Measurements from ENCODE around the gene KRT16.
"Not testable (repeated sequence)": the region's sequence is repeated elsewhere in the genome, so short reads cannot be mapped to it uniquely, and the experiment has no call there.

Gene KRT16

DNA sequence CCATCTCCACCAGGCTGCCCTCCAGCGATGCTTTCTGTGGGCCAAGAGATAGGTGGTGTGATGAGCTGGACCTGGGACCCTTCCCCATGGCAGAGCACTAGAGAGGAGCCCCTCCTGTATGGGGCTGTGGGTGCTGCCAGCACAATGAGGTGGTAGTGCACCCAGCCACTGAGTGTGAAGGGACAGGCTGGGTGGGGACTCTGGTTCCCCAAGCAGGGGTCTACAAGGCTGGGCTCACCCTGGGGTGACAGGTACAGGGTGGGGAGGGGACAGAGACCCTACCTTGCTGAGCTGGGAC lies 15.5 kb upstream of the KRT16 start:
- DNase-seq (ENCODE audit: low read depth): not testable (repeated sequence)

DNA sequence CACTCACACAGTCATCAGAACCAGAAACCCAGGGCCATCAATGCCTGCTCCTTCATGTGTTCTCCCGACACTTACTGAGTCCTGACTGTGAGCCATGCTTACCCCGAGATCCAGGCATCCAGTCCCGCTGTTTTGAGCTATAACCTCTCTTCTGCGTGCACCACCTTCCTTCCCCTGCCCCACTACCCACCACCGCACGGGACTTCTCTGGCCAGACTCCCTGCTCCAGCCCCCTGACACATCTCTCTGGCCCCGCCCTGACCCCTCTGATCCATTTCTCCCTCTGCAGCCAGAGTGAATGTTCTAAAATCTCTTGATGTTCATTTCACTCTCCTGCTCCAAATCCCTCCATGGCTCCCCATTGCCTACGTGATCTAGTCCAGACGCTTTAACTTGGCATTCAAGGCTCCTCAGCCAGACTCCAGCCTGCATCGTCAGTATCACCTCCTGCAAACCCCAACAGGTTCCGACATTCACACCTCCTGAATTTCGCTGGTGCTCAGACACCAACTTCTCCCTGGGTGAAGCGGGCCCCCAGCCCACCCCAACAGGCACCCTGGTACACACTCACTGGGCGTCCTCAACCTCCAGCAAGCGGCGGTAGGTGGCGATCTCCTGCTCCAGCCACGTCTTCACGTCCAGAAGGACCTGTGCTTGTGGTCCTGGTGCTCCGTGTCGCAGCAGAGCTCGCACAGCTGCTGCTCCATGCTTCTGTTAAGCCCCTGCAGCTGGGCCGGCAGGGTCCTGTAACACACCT lies 14.9 kb upstream of the KRT16 start:
- DNase-seq (ENCODE audit: low read depth): no peak

DNA sequence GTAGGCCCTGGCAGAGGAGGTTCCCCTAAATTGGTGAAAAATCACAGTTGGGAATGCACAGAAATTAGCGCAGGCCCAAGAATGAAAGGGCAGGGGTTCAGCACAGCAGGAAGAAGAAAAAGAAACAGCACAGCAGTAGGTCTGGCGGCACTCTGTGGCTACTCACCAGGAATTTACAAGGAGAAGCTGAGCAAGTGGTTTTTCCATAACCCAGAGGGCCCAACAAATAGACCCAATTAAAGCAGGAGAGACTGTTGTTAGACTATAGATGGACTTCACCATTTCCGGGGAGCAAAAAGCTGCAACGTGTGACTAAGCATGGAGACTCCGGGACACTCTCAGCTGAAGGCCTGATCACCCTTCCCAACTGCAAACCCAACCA lies 14.3 kb upstream of the KRT16 start:
- DNase-seq (ENCODE audit: low read depth): not testable (repeated sequence)

DNA sequence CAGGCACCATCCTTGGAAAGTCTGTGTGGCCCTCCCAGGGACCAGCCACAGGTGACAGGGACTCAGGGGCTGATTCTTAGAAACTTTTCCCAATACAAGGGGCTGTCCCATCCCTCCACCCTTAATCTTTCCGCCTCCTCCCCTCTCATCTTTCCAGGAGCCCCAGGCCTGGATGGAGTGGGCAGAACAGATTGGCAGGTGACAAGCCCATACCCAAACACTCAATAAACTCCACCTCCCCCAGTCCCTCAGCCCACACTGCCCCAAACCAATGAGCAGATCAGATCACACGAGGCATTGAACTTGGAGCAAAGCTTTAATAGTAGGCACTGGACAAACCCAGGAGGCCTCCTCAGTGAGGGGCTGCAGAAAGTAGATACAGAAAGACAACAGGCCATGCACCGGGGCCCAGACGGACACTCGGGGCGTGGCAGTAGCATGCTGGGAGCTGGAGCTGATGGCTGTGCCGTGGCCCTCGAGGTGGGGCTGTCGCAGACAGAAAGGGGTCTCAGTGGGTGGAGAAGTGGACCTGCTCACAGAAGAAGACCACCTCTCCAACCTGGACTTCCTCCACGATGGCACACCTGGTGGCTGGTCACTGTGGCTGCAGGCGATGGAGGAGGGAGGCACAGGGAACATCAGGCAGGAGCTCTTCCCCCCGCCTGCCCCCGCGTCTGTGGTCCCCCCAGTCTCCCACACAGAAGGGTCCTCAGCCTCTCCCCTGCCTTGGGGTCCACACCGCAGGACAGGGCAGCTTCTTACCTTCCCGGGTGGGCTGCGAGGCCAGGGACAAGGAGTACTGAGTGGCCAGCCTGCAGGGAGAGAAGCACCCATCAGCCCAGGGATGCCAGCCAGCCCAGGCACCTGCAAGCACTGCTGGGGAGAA lies 13.7 kb upstream of the KRT16 start:
- not testable (repeated sequence) for DNase-seq (ENCODE audit: low read depth)

DNA sequence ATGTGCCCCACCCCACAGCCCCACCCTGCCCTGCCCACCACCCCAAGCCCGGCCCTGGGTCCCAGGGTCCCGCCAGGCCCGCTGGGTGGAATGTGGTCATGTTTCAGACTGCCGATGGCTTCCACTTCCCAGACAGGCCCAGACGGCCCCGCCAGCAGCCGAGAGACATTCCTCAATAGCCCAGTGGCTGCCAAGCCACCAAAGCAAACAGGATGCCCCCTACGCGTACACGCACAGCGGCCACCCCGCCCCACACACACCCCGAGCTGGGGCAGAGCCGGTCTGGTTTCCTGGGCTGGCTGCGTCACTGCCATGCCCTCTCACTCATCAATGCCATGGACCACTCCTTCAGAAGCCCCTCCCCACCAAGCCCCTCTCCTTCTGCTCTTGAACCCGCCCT lies 13.0 kb upstream of the KRT16 start:
- DNase-seq (ENCODE audit: low read depth): no peak

DNA sequence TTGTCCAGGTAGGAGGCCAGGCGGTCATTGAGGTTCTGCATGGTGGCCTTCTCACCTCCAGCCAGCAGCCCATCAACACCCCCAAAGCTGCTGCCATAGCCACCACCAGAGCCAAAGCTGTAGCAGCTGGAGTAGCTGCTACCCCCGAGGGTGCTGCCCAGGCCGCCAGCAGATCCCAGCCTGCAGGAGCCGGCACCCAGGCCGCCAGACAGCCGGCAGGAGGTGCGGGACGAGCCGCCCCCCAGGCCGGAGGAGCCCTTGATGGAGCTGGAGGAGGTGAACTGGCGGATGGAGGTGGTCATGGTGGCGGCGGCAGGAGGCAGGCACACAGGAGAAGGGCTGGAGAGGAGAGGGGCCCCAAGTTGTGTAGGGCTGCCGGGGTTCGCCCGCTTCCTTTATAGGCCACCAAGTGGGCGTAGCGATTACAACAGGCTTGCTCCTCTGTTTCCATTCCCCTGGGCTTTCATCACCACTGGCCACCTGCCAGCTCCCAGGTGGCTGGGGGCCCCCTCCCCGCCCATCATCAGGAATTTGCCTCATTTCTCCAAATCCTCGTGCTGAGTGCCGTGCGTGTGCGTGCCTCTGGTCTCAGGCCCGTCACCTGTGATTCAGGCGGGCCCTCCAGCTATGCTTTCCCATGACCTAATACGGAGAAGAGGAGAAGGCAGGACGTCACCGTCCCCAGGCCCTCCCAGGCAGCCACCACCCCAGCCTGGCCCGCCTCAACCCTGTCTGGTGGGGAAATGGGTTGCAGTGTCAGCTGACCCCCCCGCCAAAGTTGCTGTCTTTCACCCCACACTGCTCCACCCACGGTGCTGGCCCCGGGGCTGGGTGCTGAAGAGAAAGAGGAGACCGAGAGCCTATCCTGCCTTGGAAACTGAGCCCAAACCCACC lies 11.9 kb upstream of the KRT16 start, which contains the start of gene KRT17:
Gene KRT17, minus strand, starts transcription at position 368 of the 894 bp plus-strand sequence. Its CDS starts 66 bp downstream, at position 302.
- DNase-seq (ENCODE audit: low read depth): no peak

DNA sequence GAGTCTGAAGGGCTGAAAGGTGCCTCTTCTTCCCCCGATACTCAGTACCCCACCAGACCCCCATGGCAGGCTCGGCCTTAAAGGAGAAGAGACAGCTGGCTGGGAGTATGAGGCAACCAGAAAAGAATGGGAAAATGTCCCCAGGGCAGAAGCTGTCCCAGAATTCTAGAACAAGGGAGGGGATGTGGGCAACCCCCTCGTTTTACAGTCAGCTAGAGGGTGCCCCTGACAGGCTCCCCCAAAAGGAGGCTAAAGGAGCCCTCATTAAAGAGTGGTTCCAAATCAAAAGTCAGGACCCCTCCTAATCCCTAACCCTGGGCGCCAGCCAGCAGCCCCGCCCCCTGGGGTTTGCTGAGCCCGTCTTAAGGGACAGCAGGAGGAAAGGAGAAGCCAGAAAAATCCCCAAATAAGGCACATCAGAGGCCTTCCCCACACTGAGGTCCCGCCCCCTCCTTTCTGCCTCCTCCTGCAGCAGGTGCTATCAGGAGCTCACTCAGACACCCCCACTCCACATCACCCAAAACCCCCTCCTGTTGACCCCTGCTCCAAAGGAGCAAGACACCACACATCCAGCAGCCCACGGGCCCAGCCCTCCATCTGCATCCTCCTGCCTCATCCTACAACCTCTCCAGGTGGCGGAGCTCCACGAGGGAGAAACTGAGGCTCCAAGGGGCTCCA lies 10.8 kb upstream of the KRT16 start:
- not testable (repeated sequence) for DNase-seq (ENCODE audit: low read depth)

DNA sequence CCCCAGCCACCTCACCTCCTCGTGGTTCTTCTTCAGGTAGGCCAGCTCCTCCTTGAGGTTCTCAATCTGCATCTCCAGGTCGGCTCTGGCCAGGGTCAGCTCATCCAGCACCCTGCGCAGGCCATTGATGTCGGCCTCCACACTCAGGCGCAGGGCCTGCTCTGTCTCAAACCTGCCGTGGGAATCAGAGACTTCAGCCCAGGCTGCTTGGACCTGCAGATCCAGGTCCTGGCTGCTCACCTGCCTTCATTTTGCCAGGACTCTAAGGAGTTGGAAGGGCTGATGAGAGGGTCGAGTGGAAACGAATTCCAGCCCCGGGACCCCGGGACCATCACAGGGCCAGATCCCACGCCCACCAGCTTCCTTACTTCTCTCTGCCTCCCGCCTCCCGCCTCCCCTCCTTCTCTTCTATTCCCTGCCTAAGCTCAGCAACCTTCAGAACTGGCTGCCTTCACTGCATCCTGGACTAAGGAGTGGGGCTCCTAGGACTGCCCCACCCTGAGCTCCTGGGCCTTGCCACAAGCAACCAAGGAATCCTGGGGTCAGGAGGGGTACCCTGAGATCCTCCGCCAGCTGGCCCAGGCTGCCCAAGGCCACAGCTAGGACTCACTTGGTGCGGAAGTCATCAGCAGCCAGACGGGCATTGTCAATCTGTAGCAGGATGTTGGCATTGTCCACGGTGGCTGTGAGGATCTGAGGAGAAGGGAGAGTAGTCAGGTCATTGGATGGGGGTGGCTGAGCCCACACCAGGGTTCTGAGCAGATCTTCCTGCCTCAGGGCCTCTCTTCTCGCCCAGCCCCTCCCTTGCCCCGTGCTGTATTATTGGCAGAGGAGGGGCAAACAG lies 10.0 kb upstream of the KRT16 start:
- not testable (repeated sequence) for DNase-seq (ENCODE audit: low read depth)

DNA sequence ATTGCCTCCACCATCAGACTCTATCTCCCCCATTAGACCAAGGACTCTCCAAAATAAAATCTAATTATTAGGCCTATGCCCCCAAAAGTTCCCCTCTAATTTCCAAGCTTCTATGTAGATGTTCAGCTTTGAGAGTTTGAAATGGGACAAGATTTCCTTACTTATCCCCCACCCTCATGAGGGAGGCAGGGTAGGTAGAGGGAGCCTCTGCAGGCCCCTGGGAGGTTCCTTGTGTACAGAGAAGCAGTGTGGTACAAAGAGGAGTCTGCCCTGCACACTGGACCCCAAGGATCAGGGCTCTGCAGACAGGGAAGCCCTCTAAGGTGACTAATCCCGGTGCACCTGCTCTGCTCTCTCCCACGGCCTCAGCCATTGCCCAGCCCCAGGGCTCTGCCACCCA lies 9.3 kb upstream of the KRT16 start:
- no peak for DNase-seq (ENCODE audit: low read depth)

DNA sequence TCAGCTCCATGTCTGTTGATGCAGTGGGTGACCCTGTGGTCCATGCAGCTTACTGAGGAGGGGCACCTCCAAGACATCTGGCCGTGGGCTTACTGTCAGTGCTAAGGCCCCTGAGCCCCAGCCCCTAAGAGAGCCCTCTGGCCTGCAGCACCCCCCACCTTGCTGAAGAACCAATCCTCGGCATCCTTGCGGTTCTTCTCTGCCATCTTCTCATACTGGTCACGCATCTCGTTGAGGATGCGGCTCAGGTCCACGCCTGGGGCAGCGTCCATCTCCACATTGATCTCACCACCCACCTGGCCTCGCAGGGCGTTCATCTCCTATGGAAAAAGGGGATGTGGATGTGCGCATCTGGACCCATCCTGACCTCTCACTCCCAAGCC lies 8.9 kb upstream of the KRT16 start:
- DNase-seq (ENCODE audit: low read depth): not testable (repeated sequence)

DNA sequence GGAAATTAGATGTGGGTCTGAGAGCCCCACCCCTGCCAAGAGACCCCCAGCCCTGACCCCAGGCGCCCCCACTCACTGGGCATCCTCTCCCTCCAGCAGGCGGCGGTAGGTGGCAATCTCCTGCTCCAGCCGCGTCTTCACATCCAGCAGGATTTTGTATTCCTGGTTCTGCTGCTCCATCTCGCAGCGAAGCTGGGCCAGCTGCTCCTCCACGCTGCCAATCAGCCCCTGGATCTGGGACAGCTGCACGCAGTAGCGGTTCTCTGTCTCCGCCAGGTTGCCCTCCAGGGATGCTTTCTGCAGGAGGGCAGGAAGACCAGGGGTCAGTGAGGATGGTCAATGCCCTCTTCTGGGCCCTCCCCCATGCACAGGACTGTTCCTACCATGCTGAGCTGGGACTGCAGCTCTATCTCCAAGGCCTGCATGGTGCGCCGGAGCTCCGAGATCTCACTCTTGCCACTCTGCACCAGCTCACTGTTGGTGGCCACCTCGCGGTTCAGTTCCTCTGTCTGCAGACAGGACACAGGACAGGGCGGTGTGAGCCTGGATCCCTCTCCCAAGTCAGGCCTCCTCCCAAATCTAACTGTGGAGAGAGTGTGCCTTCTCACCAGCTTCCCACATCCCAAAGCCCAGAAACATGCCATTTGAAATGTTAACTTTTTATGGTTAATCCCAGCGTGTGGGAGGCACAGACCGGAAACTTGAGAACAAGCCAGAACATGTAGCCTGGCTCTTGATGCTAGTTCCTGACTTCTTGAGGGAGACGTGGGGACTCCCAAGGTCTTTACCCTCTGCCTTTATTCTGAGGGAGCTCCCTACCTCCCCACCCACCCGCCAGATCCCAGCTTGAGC lies 8.2 kb upstream of the KRT16 start:
- no peak for DNase-seq (ENCODE audit: low read depth)

DNA sequence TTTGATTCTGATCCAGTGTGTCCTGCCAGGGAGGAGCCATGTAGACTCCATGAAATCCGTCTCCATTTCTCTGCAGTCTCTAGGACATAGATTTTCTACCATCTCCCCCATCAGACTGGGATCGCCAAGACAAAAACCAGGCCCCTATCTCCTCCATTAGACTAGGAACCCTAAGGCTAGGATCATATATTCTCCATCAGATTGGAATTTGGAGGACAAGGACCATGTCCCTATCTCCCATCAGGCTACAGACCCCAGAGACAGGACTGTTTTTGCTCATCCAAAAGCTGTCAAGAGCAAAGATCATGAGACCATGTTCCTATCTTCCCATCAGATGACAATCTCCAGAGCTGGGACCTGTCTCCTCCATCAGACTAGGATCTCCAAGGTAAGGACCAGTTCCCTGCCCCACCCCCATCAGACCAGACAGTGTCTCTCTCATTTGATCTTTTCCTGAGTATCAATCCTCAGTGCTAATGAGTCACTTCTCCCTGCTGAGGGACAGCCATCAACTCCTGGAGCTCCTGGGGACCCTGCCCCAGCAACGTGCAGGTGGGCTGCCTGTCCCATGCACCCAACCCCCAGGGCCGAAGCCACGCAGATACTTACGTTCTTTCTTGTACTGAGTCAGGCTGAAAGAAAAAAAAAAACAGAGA lies 7.5 kb upstream of the KRT16 start:
- DNase-seq (ENCODE audit: low read depth): not testable (repeated sequence)

DNA sequence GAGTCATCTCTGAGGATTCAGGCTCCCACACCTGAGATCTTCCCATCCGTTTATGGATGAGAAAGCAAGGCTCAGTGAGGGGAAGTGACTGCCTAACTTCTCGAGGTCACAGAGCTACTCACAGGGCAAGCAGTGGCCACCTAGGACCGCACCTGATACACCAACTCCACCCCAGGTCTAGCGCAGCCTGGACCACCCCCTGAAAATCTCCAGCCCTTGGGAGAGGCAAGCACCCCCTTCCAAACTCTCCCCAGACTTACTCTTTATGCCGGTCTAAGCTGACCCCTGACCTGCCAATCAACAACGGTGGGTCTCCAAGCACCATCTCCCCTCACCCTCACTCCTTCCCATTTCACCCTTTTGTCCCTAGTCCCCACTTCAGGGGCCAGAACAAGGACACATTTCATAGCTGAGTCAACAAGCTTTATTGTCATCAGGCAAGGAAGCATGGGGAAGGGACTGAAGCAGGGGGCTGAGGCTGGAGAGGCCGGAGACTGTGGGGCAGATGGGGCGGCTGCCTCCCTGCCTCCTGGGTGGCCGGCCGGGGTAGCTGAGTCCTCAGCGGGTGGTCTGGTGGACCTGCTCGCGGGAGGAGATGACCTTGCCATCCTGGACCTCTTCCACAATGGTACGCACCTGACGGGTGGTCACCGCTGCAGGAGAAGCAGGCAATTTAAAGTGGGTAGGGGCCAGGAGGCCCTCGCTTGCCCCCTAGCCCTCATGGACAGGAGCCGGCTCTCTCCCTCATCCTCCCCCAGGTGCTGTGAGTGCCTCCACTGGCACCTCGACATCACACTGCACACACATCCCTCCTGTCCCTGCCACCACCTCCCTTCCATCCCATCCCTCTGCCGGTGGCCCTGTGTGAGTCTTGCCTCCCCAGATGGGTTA lies 6.7 kb upstream of the KRT16 start:
- DNase-seq (ENCODE audit: low read depth): no peak

DNA sequence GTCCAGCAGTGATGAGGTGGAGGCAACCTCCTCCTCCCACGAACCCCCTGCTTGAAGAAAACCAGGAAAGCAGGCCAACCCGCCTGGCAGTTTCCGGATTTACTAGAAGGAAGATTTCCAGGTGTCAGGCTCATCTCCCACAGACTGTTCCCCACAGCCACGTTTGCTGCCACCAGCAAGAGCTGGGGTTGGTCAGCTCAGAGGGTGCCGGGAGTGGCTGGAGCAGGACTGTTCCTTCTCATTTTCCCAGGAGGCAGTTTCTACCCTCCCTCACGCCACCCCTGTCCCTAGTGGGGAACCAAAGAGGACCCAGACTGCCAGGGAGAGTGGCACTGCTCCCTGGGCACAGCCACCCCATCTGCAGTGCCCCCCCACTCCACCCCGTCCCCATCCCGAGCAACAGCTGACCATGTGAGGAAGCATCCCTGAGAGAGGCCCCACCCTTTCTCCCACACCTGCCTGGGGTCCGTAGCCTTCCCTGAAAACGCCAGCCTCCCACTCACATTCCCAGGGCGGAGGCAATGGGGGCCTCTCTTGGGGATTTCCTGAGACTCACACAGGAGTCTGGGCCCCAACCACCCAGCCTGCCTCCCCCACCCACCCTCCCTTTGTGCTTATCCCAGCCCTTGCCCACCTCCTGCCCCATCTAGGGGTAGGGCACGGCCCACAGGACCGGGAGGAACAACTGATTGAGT lies 5.9 kb upstream of the KRT16 start:
- DNase-seq (ENCODE audit: low read depth): no peak

DNA sequence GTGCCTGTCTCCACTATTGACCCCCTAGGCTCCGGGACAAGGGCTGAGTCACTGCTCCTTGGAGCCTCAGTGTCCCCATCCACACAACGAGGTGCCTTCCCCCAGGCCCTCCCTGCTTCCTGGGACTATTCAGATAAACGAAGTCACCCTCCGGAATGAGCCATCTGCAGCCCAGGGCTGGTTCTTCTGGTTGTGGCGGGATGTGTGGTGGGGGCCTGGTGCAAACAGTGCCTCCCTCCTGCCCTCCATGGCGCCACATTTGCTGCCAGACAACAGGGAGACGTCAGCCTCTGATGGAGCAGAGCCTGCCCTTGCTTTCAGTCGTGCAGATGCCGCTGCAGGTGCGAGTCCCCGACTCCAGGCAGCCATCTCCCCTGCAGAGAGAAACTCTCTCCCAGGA lies 5.1 kb upstream of the KRT16 start:
- DNase-seq (ENCODE audit: low read depth): no peak

DNA sequence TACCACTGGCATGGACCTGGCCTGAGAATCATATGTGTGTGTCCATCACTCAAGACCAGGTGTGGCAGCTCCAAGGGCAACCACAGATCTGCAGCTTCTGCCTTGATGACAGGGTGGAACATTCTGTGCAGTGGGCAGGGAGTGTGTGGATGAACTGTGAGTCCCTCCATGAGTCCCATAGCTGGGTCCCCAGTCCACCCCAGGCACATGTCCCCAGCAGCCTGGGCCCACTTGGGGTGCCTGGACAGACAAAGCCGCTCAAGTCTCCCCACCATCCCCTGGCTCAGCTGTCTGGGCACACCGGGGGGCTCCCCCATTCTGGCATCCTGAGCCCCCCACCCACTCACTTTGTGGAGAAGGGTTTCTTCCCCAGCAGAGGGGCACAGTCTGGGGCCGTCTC lies 4.6 kb upstream of the KRT16 start:
- DNase-seq (ENCODE audit: low read depth): no peak

DNA sequence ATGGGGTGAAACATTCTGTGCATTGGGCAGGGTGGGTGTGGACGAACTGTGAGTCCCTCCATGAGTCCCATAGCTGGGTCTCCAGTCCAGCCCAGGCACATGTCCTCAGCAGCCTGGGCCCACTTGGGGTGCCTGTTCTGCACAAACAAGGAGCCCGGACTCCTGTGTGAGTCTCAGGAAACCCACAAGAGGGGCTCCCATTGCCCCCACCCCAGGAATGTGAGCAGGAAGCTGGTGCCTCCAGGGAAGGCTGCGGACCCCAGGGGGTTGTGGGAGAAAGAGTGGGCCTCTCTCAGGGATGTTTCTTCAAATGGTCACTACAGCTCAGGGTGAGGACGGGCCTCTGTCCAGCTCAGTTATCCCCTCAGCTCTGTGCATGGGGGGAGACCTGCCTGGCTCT lies 3.9 kb upstream of the KRT16 start:
- DNase-seq (ENCODE audit: low read depth): not testable (repeated sequence)

DNA sequence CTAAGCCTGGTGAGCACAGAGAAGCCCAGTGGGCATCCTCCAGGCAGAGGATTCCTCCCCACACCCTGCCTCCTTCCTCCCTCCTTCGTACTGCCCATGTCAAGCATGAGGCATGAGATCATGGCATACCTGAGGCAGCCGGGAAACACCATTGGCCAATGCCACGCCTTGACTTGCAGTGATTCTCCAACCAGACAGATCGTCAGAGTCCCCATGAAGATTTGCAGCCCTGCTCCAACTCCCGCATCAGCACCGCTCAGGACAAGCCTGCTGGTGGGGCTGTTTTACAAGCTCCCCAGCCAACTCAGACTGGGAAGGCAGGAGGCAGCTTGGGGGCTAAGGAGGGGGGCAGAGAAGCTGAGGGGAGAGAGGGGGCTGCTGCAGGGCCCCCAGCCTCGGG lies 2.9 kb upstream of the KRT16 start:
- no peak for DNase-seq (ENCODE audit: low read depth)
